ENCODE results near the gene HPCAL1.

HPCAL1 gene

GRCh38 chr2:10426726-10427617, 124.3 kb downstream of the HPCAL1 start:
- DNase-seq (ENCODE audit: low spot score), result no peak

- DNase-seq (ENCODE audit: low spot score), result no peak
Measured at GRCh38 chr2:10427618-10427949, 124.9 kb downstream of the HPCAL1 start.

- no peak for DNase-seq (ENCODE audit: low spot score)
Measured at GRCh38 chr2:10428355-10428754, 125.7 kb downstream of the HPCAL1 start.

GRCh38 chr2:10428924-10429323, 126.2 kb downstream of the HPCAL1 start:
- DNase-seq (ENCODE audit: low spot score), result no peak

GRCh38 chr2:10430886-10431622, 128.3 kb downstream of the HPCAL1 start:
- no peak for DNase-seq (ENCODE audit: low spot score)

GRCh38 chr2:10431797-10432196, 129.1 kb downstream of the HPCAL1 start:
- no peak for DNase-seq (ENCODE audit: low spot score)

- DNase-seq (ENCODE audit: low spot score), result peak; percentile 41
Measured at GRCh38 chr2:10432311-10433181, 129.8 kb downstream of the HPCAL1 start.

GRCh38 chr2:10433264-10433946, 130.7 kb downstream of the HPCAL1 start:
- DNase-seq (ENCODE audit: low spot score), result no peak

- DNase-seq (ENCODE audit: low spot score), result no peak
Measured at GRCh38 chr2:10433947-10434885, 131.5 kb downstream of the HPCAL1 start.

GRCh38 chr2:10434886-10435819, 132.4 kb downstream of the HPCAL1 start:
- peak; percentile 77 for DNase-seq (ENCODE audit: low spot score)

- no peak for DNase-seq (ENCODE audit: low spot score)
Measured at GRCh38 chr2:10435820-10436204, 133.1 kb downstream of the HPCAL1 start.

- DNase-seq (ENCODE audit: low spot score), result no peak
Measured at GRCh38 chr2:10436583-10437110, 133.9 kb downstream of the HPCAL1 start.

GRCh38 chr2:10437806-10438205, 135.1 kb downstream of the HPCAL1 start:
- DNase-seq (ENCODE audit: low spot score), result no peak

GRCh38 chr2:10438688-10439087, 136.0 kb downstream of the HPCAL1 start:
- no peak for DNase-seq (ENCODE audit: low spot score)

- DNase-seq (ENCODE audit: low spot score), result no peak
Measured at GRCh38 chr2:10439185-10439879, 136.6 kb downstream of the HPCAL1 start.

- no peak for DNase-seq (ENCODE audit: low spot score)
Measured at GRCh38 chr2:10439971-10440370, 137.3 kb downstream of the HPCAL1 start.

GRCh38 chr2:10440736-10441135, 138.0 kb downstream of the HPCAL1 start:
- no peak for DNase-seq (ENCODE audit: low spot score)

GRCh38 chr2:10441948-10442347, 139.2 kb downstream of the HPCAL1 start:
- DNase-seq (ENCODE audit: low spot score), result no peak

Data from hematopoietic multipotent progenitor cell treated with erythropoietin and hydrocortisone succinate and interleukin-3 and kit ligand, for 17 days (in vitro differentiated cells).